BLaER1 (cell line): ENCODE data around the gene PRUNE2.

ENCODE experiments used
- H3K27ac ChIP-seq: shearing (Covaris generic); formaldehyde crosslinking; 2 replicates; pipeline ENCODE4 v1.8.1; 2022
- H3K27me3 ChIP-seq: shearing (Covaris generic); formaldehyde crosslinking; 2 replicates; pipeline ENCODE4 v1.8.1; 2022
- H3K36me3 ChIP-seq: shearing (Covaris generic); formaldehyde crosslinking; 2 replicates; pipeline ENCODE4 v1.8.1; 2022
- H3K4me1 ChIP-seq: shearing (Covaris generic); formaldehyde crosslinking; 2 replicates; pipeline ENCODE4 v1.8.1; 2022
- H3K4me2 ChIP-seq: shearing (Covaris generic); formaldehyde crosslinking; 2 replicates; pipeline ENCODE4 v1.8.1; 2022
- H3K4me3 ChIP-seq: shearing (Covaris generic); formaldehyde crosslinking; 2 replicates; pipeline ENCODE4 v1.8.1; 2022
- H3K9ac ChIP-seq: shearing (Covaris generic); formaldehyde crosslinking; 2 replicates; pipeline ENCODE4 v1.8.1; 2022
- H3K9me3 ChIP-seq: shearing (Covaris generic); formaldehyde crosslinking; 2 replicates; pipeline ENCODE4 v1.8.1; 2022
- H4K20me1 ChIP-seq: shearing (Covaris generic); formaldehyde crosslinking; 2 replicates; pipeline ENCODE4 v1.8.1; 2022
- Cebpa-rat ChIP-seq: shearing (Covaris generic); IDR thresholded peaks from 2 replicates; pipeline ENCODE4 v1.8.1; 2022

PRUNE2 gene

GRCh38 chr9:76691517-76692313, 214.2 kb downstream of the PRUNE2 start:
- H4K20me1 ChIP-seq, result no peaks in the 10 kb centered on the region
- peak overlapping the region; percentile 48 for H3K4me2 ChIP-seq
- H3K27me3 ChIP-seq, result no peaks in the 10 kb centered on the region
- H3K9ac ChIP-seq, result no peak overlapping the region
- H3K4me1 ChIP-seq, result peaks cover 16% of the 10 kb centered on the region
- no peak for TF ChIP-seq Cebpa-rat
- H3K9me3 ChIP-seq, result no peaks in the 10 kb centered on the region
- H3K4me3 ChIP-seq, result no peak overlapping the region; the same call in 1 of the 2 replicates
- H3K36me3 ChIP-seq, result no peaks in the 10 kb centered on the region
- H3K27ac ChIP-seq, result no peak overlapping the region

DNA sequence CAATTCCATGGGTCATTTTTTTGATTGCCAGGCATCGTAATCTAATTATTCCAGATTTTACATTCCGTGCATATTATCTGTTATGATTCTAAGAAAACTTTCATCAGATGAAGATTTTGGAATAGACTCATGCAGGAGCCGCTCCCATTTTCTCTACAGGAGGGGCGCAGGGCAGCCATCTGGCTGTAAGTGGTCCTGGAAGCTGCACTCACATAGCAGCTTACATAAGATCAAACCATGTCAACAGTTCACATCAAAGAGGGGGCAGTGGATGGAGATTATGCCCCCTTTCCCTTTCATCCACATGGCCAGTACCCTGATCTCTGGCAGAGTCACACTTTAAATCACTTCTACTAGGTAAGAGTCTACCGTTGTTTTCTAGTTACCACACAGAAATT, 214.9 kb downstream of the PRUNE2 start:
- no peak overlapping the region for H3K4me3 ChIP-seq
- TF ChIP-seq Cebpa-rat, result no peak
- no peaks in the 10 kb centered on the region for H3K36me3 ChIP-seq
- H3K27me3 ChIP-seq, result no peaks in the 10 kb centered on the region
- H4K20me1 ChIP-seq, result no peaks in the 10 kb centered on the region
- H3K4me2 ChIP-seq, result no peak overlapping the region
- no peaks in the 10 kb centered on the region for H3K9me3 ChIP-seq
- peaks cover 16% of the 10 kb centered on the region for H3K4me1 ChIP-seq
- no peak overlapping the region for H3K9ac ChIP-seq
- no peak overlapping the region for H3K27ac ChIP-seq

GRCh38 chr9:76690246-76690972, 215.5 kb downstream of the PRUNE2 start:
- Histone ChIP-seq H3K36me3 (no peaks in the 10 kb centered on the region), H3K9me3 (no peaks in the 10 kb centered on the region), H3K4me2 (no peak overlapping the region), H3K4me1 (peaks cover 16% of the 10 kb centered on the region), H4K20me1 (no peaks in the 10 kb centered on the region), H3K27ac (no peak overlapping the region), H3K4me3 (no peak overlapping the region), H3K27me3 (no peaks in the 10 kb centered on the region), H3K9ac (no peak overlapping the region)
- TF ChIP-seq Cebpa-rat, result no peak

DNA sequence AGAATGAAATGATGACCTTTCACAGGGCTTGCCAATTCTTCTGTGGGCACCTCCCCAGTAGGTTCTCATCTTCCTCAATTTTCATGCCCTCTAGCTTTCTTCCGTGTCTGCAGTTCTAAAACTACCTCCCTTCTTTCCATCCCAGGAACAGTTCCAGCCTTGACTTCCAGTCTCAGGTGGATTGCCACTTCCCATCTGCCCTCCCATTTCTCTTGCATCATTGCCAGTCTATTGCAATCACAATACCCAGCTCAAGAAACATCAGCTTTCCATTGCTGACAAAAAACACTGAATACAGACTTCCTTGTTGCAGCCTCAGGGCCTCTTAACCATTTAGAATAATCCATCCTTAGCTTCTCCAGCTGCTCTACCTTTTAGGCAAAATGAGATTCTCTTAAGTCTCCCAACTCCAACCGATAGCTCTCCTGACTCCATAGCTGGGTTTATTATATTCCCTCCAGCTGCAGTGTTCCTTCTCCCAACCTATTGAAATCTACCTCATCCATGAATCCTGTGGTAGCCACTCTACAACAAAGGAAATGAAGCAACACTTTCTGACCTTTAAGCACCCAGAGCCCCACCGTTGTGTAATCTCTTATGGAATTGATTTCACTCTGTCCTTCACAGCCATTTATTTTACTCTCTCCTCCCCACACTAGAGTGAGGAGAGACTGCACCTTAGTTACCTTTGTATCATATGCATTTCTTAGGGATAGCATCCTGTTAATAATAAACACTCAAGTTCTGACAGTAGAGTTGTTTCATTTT, 217.3 kb downstream of the PRUNE2 start:
- H4K20me1 ChIP-seq, result no peaks in the 10 kb centered on the region
- no peak for TF ChIP-seq Cebpa-rat
- no peak overlapping the region for H3K4me3 ChIP-seq
- H3K27me3 ChIP-seq, result no peaks in the 10 kb centered on the region
- no peak overlapping the region for H3K27ac ChIP-seq
- H3K9ac ChIP-seq, result no peak overlapping the region
- H3K4me1 ChIP-seq, result peaks cover 16% of the 10 kb centered on the region
- no peak overlapping the region for H3K4me2 ChIP-seq
- H3K9me3 ChIP-seq, result no peaks in the 10 kb centered on the region
- no peaks in the 10 kb centered on the region for H3K36me3 ChIP-seq

GRCh38 chr9:76687861-76688391, 218.0 kb downstream of the PRUNE2 start:
- Histone ChIP-seq H3K9ac (no peak overlapping the region), H3K4me3 (no peak overlapping the region), H4K20me1 (no peaks in the 10 kb centered on the region), H3K4me1 (peaks cover 16% of the 10 kb centered on the region), H3K27ac (no peak overlapping the region), H3K9me3 (no peaks in the 10 kb centered on the region), H3K27me3 (no peaks in the 10 kb centered on the region), H3K36me3 (no peaks in the 10 kb centered on the region), H3K4me2 (no peak overlapping the region)
- TF ChIP-seq Cebpa-rat, result no peak

DNA sequence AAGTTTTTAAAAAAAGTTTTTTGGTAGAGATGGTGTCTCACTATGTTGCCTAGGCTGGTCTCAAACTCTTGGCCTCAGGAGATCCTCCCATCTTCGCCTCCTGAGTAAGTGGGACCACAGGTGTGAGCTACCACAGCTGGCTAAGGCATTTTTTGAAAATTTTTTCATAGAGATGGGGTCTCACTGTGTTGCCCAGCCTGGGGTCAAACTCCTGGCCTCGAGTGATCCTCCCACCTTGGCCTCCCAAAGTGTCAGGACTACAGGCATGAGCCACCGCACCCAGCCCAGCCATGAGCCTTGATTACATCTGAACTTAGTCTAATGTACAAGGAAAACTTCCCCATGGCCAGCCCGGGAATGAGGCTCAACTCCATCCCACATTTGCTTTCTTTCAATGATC, 219.2 kb downstream of the PRUNE2 start:
- H3K4me3 ChIP-seq, result no peak overlapping the region
- no peaks in the 10 kb centered on the region for H3K9me3 ChIP-seq
- no peak overlapping the region for H3K27ac ChIP-seq
- H3K27me3 ChIP-seq, result no peaks in the 10 kb centered on the region
- TF ChIP-seq Cebpa-rat, result no peak
- H3K4me1 ChIP-seq, result peaks cover 7% of the 10 kb centered on the region
- no peak overlapping the region for H3K4me2 ChIP-seq
- H3K9ac ChIP-seq, result no peak overlapping the region
- no peaks in the 10 kb centered on the region for H4K20me1 ChIP-seq
- H3K36me3 ChIP-seq, result no peaks in the 10 kb centered on the region

- Histone ChIP-seq H3K4me1 (no peaks in the 10 kb centered on the region), H3K4me3 (no peak overlapping the region), H4K20me1 (no peaks in the 10 kb centered on the region), H3K27ac (no peak overlapping the region), H3K4me2 (no peak overlapping the region), H3K27me3 (no peaks in the 10 kb centered on the region), H3K36me3 (no peaks in the 10 kb centered on the region), H3K9me3 (peaks cover 8% of the 10 kb centered on the region), H3K9ac (no peak overlapping the region)
- no peak for TF ChIP-seq Cebpa-rat
Observed at GRCh38 chr9:76684213-76684612, 221.7 kb downstream of the PRUNE2 start.

DNA sequence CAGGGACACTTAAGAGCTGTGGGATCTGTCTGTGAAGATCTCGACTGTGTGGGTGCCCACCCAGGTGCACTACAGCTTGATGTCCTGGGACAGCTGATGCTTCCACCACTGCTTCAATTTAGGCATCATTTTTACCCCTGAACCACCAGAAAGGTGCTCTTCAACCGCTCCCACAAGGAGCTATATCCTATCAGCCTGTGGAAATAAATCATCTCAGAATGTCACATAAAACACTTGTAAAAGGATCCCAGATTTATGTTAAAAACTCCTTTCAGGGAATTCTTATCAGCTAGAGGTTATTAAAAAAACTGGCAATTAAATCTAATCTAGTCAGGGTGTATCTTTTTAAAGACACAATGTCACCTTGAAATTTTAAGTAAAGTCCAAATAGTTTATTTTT, 224.4 kb downstream of the PRUNE2 start:
- TF ChIP-seq Cebpa-rat, result no peak
- Histone ChIP-seq H3K9me3 (peaks cover 8% of the 10 kb centered on the region), H3K27me3 (no peaks in the 10 kb centered on the region), H3K4me3 (no peak overlapping the region), H4K20me1 (no peaks in the 10 kb centered on the region), H3K4me1 (no peaks in the 10 kb centered on the region), H3K9ac (no peak overlapping the region), H3K36me3 (no peaks in the 10 kb centered on the region), H3K4me2 (no peak overlapping the region), H3K27ac (no peak overlapping the region)

GRCh38 chr9:76680716-76681425, 225.0 kb downstream of the PRUNE2 start:
- peaks cover 8% of the 10 kb centered on the region for H3K9me3 ChIP-seq
- H3K36me3 ChIP-seq, result no peaks in the 10 kb centered on the region
- no peaks in the 10 kb centered on the region for H3K4me1 ChIP-seq
- H3K27me3 ChIP-seq, result no peaks in the 10 kb centered on the region
- no peak overlapping the region for H3K4me3 ChIP-seq
- no peaks in the 10 kb centered on the region for H4K20me1 ChIP-seq
- no peak for TF ChIP-seq Cebpa-rat
- H3K9ac ChIP-seq, result no peak overlapping the region
- no peak overlapping the region for H3K4me2 ChIP-seq
- no peak overlapping the region for H3K27ac ChIP-seq
